ENCODE measurements around the gene BABAM2.

- TF ChIP-seq POLR2A (IDR thresholded peaks at IDR 0.05) = no peak
- no peak for TF ChIP-seq CTCF (IDR thresholded peaks at IDR 0.05)
These were observed 50.5 kb downstream of the BABAM2 start for GRCh38 chr2:27940982-27941381.

Measured in heart left ventricle (tissue), 13 donors.